Skeletal muscle satellite cell (primary cell): ENCODE data around the gene HOXD13.

Experiments used
- H3K27me3 ChIP-seq: 2 replicates; pipeline ENCODE4 v1.7.0; 2013; ENCODE audit warnings: low read length; ENCODE audit not compliant: control insufficient read depth, insufficient read depth
- H3K36me3 ChIP-seq: 2 replicates; pipeline ENCODE4 v1.7.0; 2013; ENCODE audit warnings: mild to moderate bottlenecking, control low read depth, low read length; ENCODE audit not compliant: insufficient read depth
- H3K4me1 ChIP-seq: 2 replicates; pipeline ENCODE4 v1.7.0; 2013; ENCODE audit warnings: low read length; ENCODE audit not compliant: control insufficient read depth, insufficient read depth
- H3K4me2 ChIP-seq: 2 replicates; pipeline ENCODE4 v1.7.0; 2013; ENCODE audit warnings: mild to moderate bottlenecking, low read length
- H3K4me3 ChIP-seq: 2 replicates; pipeline ENCODE4 v1.7.0; 2013; ENCODE audit warnings: low read length
- H3K9ac ChIP-seq: 2 replicates; pipeline ENCODE4 v1.7.0; 2013; ENCODE audit warnings: mild to moderate bottlenecking, low read depth, low read length, moderate library complexity
- H3K9me3 ChIP-seq: replicated peaks from 2 replicates; pipeline ENCODE4 v1.7.0; 2013; ENCODE audit warnings: mild to moderate bottlenecking, control low read depth, low read length

HOXD13 gene

GRCh38 chr2:176122683-176123410 is 30.3 kb downstream of the HOXD13 start, which contains the start of gene HOXD9:
HOXD9 (plus strand) TSS chr2:176122719; CDS start chr2:176122769, 50 bp downstream.
- Histone ChIP-seq H3K4me3 (peak within 1 kb of the TSS; percentile 78), H3K27me3 (peaks cover 89% of the 10 kb centered on the region), H3K9ac (peak within 1 kb of the TSS; percentile 38), H3K4me1 (peaks cover 9% of the 10 kb centered on the region), H3K9me3 (no peaks in the 10 kb centered on the region), H3K4me2 (peak within 1 kb of the TSS; percentile 90), H3K36me3 (no peaks in the 10 kb centered on the region)

- Histone ChIP-seq H3K27me3 (peaks cover 89% of the 10 kb centered on the region), H3K4me2 (peak overlapping the region; percentile 90), H3K9ac (no peak overlapping the region), H3K36me3 (no peaks in the 10 kb centered on the region), H3K9me3 (no peaks in the 10 kb centered on the region), H3K4me1 (peaks cover 9% of the 10 kb centered on the region), H3K4me3 (peak overlapping the region; percentile 78)
These were observed 31.0 kb downstream of the HOXD13 start for GRCh38 chr2:176123411-176124109.

- H3K36me3 ChIP-seq, result no peaks in the 10 kb centered on the region
- peaks cover 83% of the 10 kb centered on the region for H3K27me3 ChIP-seq
- H3K4me3 ChIP-seq, result no peak overlapping the region
These were observed 31.8 kb downstream of the HOXD13 start for GRCh38 chr2:176124110-176124946.

DNA sequence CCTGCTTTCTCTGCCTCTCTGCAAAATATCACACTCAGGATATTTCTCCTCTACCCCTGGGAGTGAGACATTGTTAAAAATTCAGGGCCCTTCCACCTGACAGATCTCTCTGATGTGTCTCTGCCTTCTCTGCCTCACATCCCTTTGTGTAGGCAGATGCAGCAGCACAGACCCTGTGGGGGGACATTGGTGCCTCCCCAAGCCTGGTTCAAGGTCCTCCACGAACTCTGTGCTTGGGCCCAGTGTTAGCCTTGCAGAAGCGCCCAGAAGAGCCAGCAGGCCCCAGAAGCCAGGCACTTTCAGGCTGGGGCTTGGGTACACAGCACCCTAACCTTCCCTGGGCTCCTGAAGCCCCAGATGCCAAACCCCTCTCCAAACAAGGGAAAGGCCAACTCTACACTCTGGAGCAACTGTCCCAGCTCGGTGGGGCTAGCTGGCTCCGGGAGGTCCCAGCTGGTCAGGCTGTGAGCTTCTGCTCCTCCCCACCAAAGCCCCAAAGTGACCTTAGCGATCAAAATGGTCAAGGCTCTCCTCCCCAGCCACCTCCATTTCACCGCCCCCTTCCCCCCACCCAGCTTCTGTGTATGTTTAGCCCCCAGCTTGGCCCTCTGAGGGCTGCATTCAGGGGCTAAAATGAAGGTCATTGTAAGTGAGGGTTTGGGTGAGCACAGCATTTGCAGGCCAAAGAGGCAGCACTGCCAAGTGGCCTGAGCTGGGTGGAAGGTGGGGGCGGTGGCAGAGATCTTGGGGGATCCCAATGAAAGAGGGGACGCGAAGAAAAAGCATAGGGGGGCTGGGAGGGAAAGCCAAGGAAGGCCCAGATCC is 32.6 kb downstream of the HOXD13 start:
- Histone ChIP-seq H3K4me3 (no peak overlapping the region), H3K4me2 (no peak overlapping the region), H3K36me3 (no peaks in the 10 kb centered on the region), H3K27me3 (peaks cover 75% of the 10 kb centered on the region), H3K9ac (no peak overlapping the region), H3K4me1 (peaks cover 9% of the 10 kb centered on the region), H3K9me3 (no peaks in the 10 kb centered on the region)

More at GRCh38 chr2:176124110-176124946, 31.8 kb downstream of the HOXD13 start:
- no peak overlapping the region for H3K4me2 ChIP-seq
- H3K9me3 ChIP-seq, result no peaks in the 10 kb centered on the region
- no peak overlapping the region for H3K9ac ChIP-seq
- H3K4me1 ChIP-seq, result peaks cover 9% of the 10 kb centered on the region

GRCh38 chr2:176125772-176126054 is 33.2 kb downstream of the HOXD13 start:
- Histone ChIP-seq H3K4me2 (no peak overlapping the region), H3K4me3 (no peak overlapping the region), H3K9ac (no peak overlapping the region), H3K27me3 (peaks cover 70% of the 10 kb centered on the region), H3K9me3 (no peaks in the 10 kb centered on the region), H3K36me3 (no peaks in the 10 kb centered on the region), H3K4me1 (peaks cover 9% of the 10 kb centered on the region)

DNA sequence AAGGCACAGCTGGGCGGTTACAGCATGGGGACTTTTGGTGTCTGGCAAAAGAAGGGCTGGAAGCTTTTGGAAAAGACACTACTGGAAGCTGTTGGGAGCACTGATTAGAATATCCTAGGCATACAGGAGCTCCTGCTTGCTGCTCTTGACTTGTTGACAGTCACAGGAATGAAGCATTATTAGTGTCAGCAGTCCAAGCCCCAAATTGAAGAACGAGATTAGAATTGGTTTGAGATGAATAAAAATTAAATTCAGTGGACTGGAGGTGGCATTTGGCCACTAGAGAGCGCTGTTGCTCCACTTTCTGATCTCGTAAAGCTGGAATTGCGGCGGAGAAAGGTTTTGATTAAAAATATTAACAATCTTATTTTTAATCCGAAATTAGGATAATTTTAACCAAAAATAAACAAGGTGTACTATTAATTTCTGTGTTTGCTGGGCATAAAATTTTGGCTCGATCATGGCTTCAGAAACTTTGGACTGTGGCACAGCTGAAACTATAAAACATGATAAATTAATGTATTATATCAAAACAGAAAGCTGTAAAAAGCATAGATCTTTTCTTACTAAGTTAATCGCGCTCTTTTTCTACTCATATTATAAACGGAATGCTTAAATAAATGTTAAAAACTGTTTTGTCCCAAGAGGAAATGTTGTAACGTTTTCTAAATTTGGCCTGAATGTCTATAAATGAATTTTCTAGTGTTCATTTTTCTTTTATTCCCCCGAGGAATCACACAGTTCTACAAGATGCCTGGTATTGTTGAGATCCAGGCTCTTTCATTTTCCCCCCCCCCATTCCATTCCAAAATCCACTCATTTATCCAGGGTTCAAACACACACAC is 34.6 kb downstream of the HOXD13 start:
- H3K27me3 ChIP-seq, result peaks cover 59% of the 10 kb centered on the region

DNA sequence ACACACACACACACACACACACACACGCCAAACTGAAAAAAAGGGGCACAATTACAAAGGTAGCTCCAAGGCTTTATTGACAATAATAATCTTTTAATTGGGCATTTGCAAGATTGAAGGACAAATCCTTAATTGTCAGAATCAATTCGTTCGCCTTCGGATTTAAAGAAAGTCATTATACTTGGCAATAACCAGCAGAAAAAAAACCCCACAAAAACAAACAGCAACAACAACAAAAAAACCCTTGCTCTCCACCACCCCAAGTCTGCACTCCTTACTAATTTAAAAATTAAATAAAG is 35.2 kb downstream of the HOXD13 start:
- Histone ChIP-seq H3K9me3 (no peaks in the 10 kb centered on the region), H3K27me3 (peaks cover 53% of the 10 kb centered on the region), H3K4me3 (no peak overlapping the region), H3K36me3 (no peaks in the 10 kb centered on the region), H3K4me1 (peaks cover 2% of the 10 kb centered on the region), H3K4me2 (no peak overlapping the region), H3K9ac (no peak overlapping the region)

More for the DNA sequence above, 34.6 kb downstream of the HOXD13 start:
- H3K9ac ChIP-seq, result peak overlapping the region; percentile 36
- H3K9me3 ChIP-seq, result no peaks in the 10 kb centered on the region
- H3K4me1 ChIP-seq, result peaks cover 6% of the 10 kb centered on the region
- no peak overlapping the region for H3K4me3 ChIP-seq
- peak overlapping the region; percentile 64 for H3K4me2 ChIP-seq
- H3K36me3 ChIP-seq, result no peaks in the 10 kb centered on the region

GRCh38 chr2:176128172-176128981 is 35.9 kb downstream of the HOXD13 start:
- no peaks in the 10 kb centered on the region for H3K36me3 ChIP-seq
- H3K4me3 ChIP-seq, result peak overlapping the region; percentile 65
- H3K4me2 ChIP-seq, result peak overlapping the region; percentile 78
- no peaks in the 10 kb centered on the region for H3K9me3 ChIP-seq
- peaks cover 46% of the 10 kb centered on the region for H3K27me3 ChIP-seq
- no peaks in the 10 kb centered on the region for H3K4me1 ChIP-seq
- H3K9ac ChIP-seq, result peak overlapping the region; percentile 44

DNA sequence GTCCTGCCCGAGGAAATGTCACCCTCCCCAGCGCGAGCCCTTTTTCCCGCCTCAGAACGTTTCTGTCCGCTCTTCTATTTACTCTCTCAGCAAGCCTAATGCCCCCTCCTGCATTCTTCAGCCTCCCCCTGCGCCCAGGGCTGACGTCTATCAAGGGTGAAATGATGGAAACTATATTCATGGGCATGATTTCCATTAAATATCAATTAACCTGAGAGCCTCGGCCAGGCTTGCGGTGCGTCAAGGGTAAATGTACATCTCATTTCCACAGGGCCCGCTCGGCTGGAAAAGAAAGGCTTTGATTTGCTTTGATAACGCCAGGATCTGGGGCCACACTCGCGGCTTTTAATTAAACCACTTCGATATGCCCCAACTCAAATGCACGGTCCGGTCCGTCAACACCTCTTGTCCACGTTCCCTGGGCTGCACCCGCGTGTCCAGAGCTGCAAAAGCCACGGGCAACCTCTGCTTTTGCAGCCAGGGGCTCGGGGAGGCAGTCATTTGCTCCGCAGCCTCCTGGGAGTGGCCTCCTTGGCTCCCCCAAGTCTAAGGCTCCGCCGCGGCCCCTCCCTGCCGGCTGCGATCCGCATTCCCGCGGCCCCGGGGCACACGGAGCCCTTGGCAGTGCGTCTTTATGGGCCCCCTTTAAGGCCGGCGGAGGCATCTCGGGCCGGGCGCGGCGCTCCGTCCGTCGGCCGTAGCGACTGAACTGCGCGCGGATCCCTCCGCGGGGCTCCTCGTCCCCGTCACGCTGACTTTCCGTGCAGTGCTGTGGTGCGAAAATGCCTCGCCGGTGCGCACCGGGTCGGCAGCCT is 36.7 kb downstream of the HOXD13 start, which contains the start of gene HOXD8:
TSS of gene HOXD8 (plus strand) at position 724 of the 815 bp plus-strand sequence. CDS start 662 bp downstream, outside the sequence.
- Histone ChIP-seq H3K4me2 (peak within 1 kb of the TSS; percentile 78), H3K4me3 (peak within 1 kb of the TSS; percentile 65), H3K27me3 (peaks cover 38% of the 10 kb centered on the region), H3K36me3 (no peaks in the 10 kb centered on the region), H3K9me3 (no peaks in the 10 kb centered on the region), H3K9ac (peak within 1 kb of the TSS; percentile 47), H3K4me1 (no peaks in the 10 kb centered on the region)
